Vagina (tissue), 2 donors: ENCODE results near the gene PPP1R14B.

Source experiments
- CTCF ChIP-seq, 3 experiments: fragments of 450-650 bp in 2 of 3; fragments of 200-600 bp in 1 of 3; sonication (generic) in 1 of 3; IDR thresholded peaks; one replicate each; pipeline ENCODE4 v1.5.1; 2017 to 2019; ENCODE audit warnings: antibody characterized with exemption in 3 of 3, mild to moderate bottlenecking in 2 of 3, moderate library complexity in 2 of 3
- POLR2AphosphoS5 ChIP-seq, 2 donors: sonication (generic); formaldehyde crosslinking; IDR thresholded peaks; one replicate each; pipeline ENCODE4 v1.9.0; 2017; ENCODE audit warnings: antibody characterized with exemption in 2 of 2, mild to moderate bottlenecking in 2 of 2, low read depth in 1 of 2; ENCODE audit not compliant: insufficient read depth in 1 of 2

- TF ChIP-seq CTCF (IDR thresholded peaks at IDR 0.05) (no peak), POLR2AphosphoS5 (IDR thresholded peaks at IDR 0.05; ENCODE audit: insufficient read depth in 1 of 2, low read depth in 1 of 2) (no peak)
Observed at GRCh38 chr11:64211181-64211872, 35.4 kb downstream of the PPP1R14B start.
